GM19455 (cell line): ENCODE measurements around the gene SLC40A1.

Experiments used
- ATAC-seq: cut with Tn5 transposase; IDR thresholded peaks from one replicate; pipeline ENCODE4 v1.9.1; 2021; ENCODE audit not compliant: unreplicated experiment

Gene SLC40A1

DNA sequence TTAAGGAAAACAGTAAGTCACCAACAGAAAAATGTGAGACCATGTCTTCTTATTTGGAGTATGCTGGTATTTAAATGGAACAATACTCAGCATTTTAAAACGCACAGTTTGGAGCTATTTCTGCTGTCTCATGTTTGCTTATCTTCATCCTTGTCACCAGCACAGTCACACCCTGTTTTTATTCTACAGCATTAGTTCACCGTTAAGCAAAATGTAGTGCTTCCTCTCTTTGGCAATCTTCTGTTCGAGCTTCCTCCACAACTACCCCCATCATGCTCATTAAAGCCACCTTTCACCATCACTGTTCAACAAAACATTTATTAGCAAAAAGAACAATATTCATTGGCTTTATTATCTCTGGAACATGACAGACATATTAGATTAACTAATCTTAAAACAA is 64.0 kb downstream of the SLC40A1 start:
- no peak for ATAC-seq

DNA sequence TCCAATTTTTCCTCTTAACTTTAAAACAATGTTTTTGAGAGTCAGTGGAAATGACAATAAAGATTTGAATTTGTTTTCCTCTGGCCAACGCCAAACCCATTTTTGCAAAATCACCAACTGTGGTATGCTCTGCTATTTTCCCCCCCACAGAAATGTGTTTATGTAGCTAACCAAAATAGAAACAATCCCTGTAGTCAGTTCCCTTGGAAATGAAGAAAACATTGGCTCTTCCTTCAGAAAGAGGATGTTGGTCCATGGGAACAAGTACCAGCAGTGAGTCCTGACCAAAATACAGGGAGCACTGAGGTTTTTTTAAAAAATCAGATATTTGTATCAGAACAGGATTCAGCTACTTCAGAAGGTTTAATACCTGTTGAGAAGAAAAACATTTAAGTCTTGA is 65.3 kb downstream of the SLC40A1 start:
- no peak for ATAC-seq

DNA sequence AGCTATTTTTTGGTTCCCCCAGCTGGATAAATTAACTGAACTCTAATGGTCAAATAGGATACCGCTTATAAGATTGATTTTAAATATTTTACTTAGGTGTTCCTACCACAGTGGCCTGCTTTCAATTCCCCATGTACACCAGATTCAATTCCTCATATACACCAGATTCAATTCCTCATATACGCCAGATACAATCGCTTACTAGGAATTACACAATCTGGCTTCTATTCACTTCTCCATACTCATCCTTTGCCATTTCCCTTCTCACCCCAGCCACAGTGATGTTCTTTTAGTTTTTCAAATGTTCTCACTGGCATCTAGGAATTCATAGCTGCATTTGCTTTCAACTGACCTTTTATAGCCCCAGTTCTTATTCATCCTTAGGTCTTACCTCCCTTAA is 66.5 kb downstream of the SLC40A1 start:
- no peak for ATAC-seq

DNA sequence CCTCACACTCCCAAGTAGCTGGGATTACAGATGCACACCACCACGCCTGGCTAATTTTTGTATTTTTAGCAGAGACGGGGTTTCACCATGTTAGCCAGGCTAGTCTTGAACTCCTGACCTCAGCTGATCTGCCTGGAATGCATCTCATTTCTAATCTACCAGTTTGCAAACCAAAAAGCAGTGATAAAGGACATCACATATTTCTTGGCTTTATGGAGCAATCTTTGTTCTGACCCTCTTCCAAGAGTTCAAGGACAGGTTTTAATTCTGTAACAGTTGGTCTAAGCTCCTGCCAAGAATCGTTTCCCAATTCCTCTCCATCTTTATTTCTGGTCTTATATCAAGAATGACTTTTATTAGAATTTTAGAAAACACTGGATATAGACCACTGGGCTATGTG is 67.7 kb downstream of the SLC40A1 start:
- ATAC-seq = no peak

DNA sequence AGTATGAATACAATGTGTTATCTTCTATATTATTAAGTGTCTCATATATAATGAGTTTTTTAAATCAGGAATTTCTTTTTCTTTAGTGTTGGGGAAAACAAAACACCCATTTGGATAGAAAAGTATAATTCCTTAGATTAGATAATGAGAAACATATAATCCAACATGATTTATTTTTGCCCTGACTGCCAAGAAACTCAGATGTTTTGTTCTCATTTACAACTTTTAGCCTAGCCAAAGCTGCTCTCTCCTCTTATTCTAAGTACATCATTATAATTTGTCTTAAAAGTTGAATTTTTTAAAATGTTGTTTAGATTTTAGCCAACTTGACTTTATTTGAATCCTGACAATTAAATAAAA is 68.6 kb downstream of the SLC40A1 start:
- ATAC-seq = no peak

DNA sequence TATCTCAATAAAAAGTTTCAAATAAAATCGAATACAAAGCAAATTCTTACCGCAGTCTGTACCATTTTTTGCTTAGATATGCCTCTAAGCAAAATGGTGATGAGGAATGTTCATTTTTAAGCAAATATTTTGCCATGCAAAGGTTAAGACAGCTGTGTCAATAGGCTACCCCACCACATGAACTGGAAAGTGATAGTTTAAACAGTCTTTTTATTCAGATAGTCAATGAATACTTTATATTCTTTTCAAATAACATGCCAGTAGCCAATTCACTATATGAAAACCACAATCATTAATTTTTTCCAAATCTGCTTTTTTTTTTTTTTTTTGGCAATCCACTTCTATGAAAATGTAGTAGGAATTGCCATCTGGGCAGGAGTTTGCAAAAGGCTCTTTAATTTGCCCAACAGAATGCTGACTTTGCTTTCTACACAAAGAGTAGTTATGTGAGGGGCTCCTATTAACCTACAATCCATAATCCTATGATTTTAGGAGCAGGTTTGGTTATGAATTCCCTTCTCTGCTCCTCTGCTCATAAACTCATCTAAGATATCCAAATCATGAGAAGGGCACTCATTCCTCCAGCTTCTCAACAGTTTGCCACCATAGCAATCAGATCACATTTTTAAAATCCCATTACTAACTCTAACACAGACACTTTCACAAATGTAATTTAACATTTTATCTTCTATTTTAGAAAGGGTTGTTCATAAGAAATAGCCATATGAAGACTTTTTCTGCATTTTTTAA is 69.2 kb downstream of the SLC40A1 start:
- ATAC-seq = no peak
